H9 (cell line): Measurements from ENCODE around the gene AMOT. TPM values are rescaled to one million over a fixed set of nuclear protein-coding genes. Genes with fewer than 3 reads are reported as not detected.

ENCODE experiments used
- DNase-seq: peaks from one replicate; pipeline ENCODE4 v3.0.0-alpha.2; 2017
- H2AFZ ChIP-seq: one replicate; pipeline ENCODE4 v1.6.1; 2013; ENCODE audit warnings: mild to moderate bottlenecking, low read length, control low read depth, moderate library complexity
- H2AK5ac ChIP-seq: 2 replicates; pipeline ENCODE4 v1.6.1; 2013; ENCODE audit warnings: low read length, control low read depth, mixed read lengths; ENCODE audit not compliant: insufficient read length
- H2BK120ac ChIP-seq: one replicate; pipeline ENCODE4 v1.6.1; 2013; ENCODE audit warnings: low read depth, mild to moderate bottlenecking, low read length, control low read depth, inconsistent platforms; ENCODE audit not compliant: poor library complexity, severe bottlenecking
- H2BK12ac ChIP-seq: 2 replicates; pipeline ENCODE4 v1.6.1; 2013; ENCODE audit warnings: low read length, control low read depth, mixed read lengths, low read depth; ENCODE audit not compliant: insufficient read length
- H2BK15ac ChIP-seq: 2 replicates; pipeline ENCODE4 v1.6.1; 2013; ENCODE audit warnings: low read depth, low read length, control low read depth
- H2BK20ac ChIP-seq: one replicate; pipeline ENCODE4 v1.6.1; 2013; ENCODE audit warnings: low read depth, mild to moderate bottlenecking, low read length, control low read depth, inconsistent platforms; ENCODE audit not compliant: poor library complexity, severe bottlenecking
- H2BK5ac ChIP-seq: 2 replicates; pipeline ENCODE4 v1.6.1; 2013; ENCODE audit warnings: low read length, control low read depth, mixed read lengths; ENCODE audit not compliant: insufficient read length
- H3K14ac ChIP-seq: 2 replicates; pipeline ENCODE4 v1.6.1; 2013; ENCODE audit warnings: low read length, control low read depth; ENCODE audit not compliant: insufficient read depth
- H3K18ac ChIP-seq: 2 replicates; pipeline ENCODE4 v1.6.1; 2013; ENCODE audit warnings: low read depth, mild to moderate bottlenecking, mixed read lengths, low read length, control low read depth; ENCODE audit not compliant: insufficient read length
- H3K23ac ChIP-seq: 2 replicates; pipeline ENCODE4 v1.6.1; 2013; ENCODE audit warnings: low read length, control low read depth, mixed read lengths, low read depth; ENCODE audit not compliant: insufficient read length
- H3K23me2 ChIP-seq: 2 replicates; pipeline ENCODE4 v1.6.1; 2013; ENCODE audit warnings: low read depth, mild to moderate bottlenecking, mixed read lengths, low read length, control low read depth; ENCODE audit not compliant: insufficient read length, poor library complexity, severe bottlenecking
- H3K27ac ChIP-seq: 2 replicates; pipeline ENCODE4 v1.5.1; 2013; ENCODE audit warnings: low read length, control low read depth, mixed read lengths, low read depth; ENCODE audit not compliant: insufficient read length
- H3K27me3 ChIP-seq: 2 replicates; pipeline ENCODE4 v1.6.1; 2013; ENCODE audit warnings: low read length, control low read depth, inconsistent platforms; ENCODE audit not compliant: insufficient read depth
- H3K4ac ChIP-seq: 2 replicates; pipeline ENCODE4 v1.6.1; 2013; ENCODE audit warnings: low read depth, mild to moderate bottlenecking, control low read depth, inconsistent platforms, low read length, moderate library complexity
- H3K4me1 ChIP-seq: 2 replicates; pipeline ENCODE4 v1.6.1; 2013; ENCODE audit warnings: low read length, control low read depth, inconsistent platforms; ENCODE audit not compliant: insufficient read depth
- H3K4me2 ChIP-seq: 2 replicates; pipeline ENCODE4 v1.6.1; 2013; ENCODE audit warnings: low read length, control low read depth, mixed read lengths; ENCODE audit not compliant: insufficient read length, insufficient read depth
- H3K56ac ChIP-seq: 2 replicates; pipeline ENCODE4 v1.6.1; 2013; ENCODE audit warnings: low read depth, mild to moderate bottlenecking, mixed read lengths, low read length, control low read depth; ENCODE audit not compliant: insufficient read length
- H3K79me1 ChIP-seq: 2 replicates; pipeline ENCODE4 v1.6.1; 2013; ENCODE audit warnings: low read depth, mild to moderate bottlenecking, moderate library complexity, low read length, control low read depth, inconsistent platforms; ENCODE audit not compliant: insufficient read depth, poor library complexity, severe bottlenecking
- H3K79me2 ChIP-seq: 2 replicates; pipeline ENCODE4 v1.6.1; 2013; ENCODE audit warnings: low read length, control low read depth, inconsistent platforms; ENCODE audit not compliant: insufficient read depth
- H3K9ac ChIP-seq: 2 replicates; pipeline ENCODE4 v1.6.1; 2013; ENCODE audit warnings: low read length, control low read depth, mixed read lengths; ENCODE audit not compliant: insufficient read length; ENCODE audit errors: extremely low read depth
- H3K9me3 ChIP-seq: one replicate; pipeline ENCODE4 v1.6.1; 2013; ENCODE audit warnings: low read depth, low read length, inconsistent platforms; ENCODE audit not compliant: control insufficient read depth
- H3T11ph ChIP-seq: one replicate; pipeline ENCODE4 v1.6.1; 2013; ENCODE audit warnings: mild to moderate bottlenecking, low read length, control low read depth, inconsistent platforms
- H4K20me1 ChIP-seq: one replicate; pipeline ENCODE4 v1.6.1; 2013; ENCODE audit not compliant: control insufficient read depth, insufficient read length, insufficient read depth
- H4K5ac ChIP-seq: 2 replicates; pipeline ENCODE4 v1.6.1; 2013; ENCODE audit warnings: low read depth, mild to moderate bottlenecking, mixed read lengths, low read length, control low read depth; ENCODE audit not compliant: insufficient read length
- H4K8ac ChIP-seq: replicated peaks from 2 replicates; pipeline ENCODE4 v1.6.1; 2013; ENCODE audit warnings: low read length, control low read depth, mixed read lengths, low read depth; ENCODE audit not compliant: insufficient read length
- H4K91ac ChIP-seq: 2 replicates; pipeline ENCODE4 v1.6.1; 2013; ENCODE audit warnings: low read depth, mild to moderate bottlenecking, moderate library complexity, mixed read lengths, low read length, control low read depth; ENCODE audit not compliant: insufficient read length
- H3K27ac Mint-ChIP-seq, 3 experiments: 2 replicates in 2 of 3; 3 replicates in 1 of 3; pipeline ENCODE4 v1.8.0; 2020 to 2021; ENCODE audit warnings: mixed read lengths in 3 of 3, mild to moderate bottlenecking in 1 of 3, moderate library complexity in 1 of 3
- H3K27me3 Mint-ChIP-seq: 2 replicates; pipeline ENCODE4 v1.8.0; 2021; ENCODE audit warnings: low read depth, mild to moderate bottlenecking, moderate library complexity, mixed read lengths
- H3K36me3 Mint-ChIP-seq, 3 experiments: 2 replicates in 2 of 3; 3 replicates in 1 of 3; pipeline ENCODE4 v1.8.0; 2020 to 2021; ENCODE audit warnings: low read depth in 3 of 3, mixed read lengths in 3 of 3; ENCODE audit not compliant: insufficient read depth in 1 of 3
- H3K4me1 Mint-ChIP-seq, 2 experiments: 2 replicates each; pipeline ENCODE4 v1.8.0; 2020; ENCODE audit warnings: mixed read lengths in 2 of 2
- H3K4me3 Mint-ChIP-seq, 2 experiments: 2 replicates in 1 of 2; 3 replicates in 1 of 2; pipeline ENCODE4 v1.8.0; 2020 to 2021; ENCODE audit warnings: mild to moderate bottlenecking in 2 of 2, mixed read lengths in 2 of 2, moderate library complexity in 1 of 2
- H3K9me3 Mint-ChIP-seq, 2 experiments: 2 replicates in 1 of 2; 3 replicates in 1 of 2; pipeline ENCODE4 v1.8.0; 2020; ENCODE audit warnings: mild to moderate bottlenecking in 2 of 2, mixed read lengths in 2 of 2, moderate library complexity in 1 of 2
- WGBS: extraction: QIAGEN DNeasy Blood & Tissue Kit; methylation state at CpG from one replicate; pipeline ENCODE4 v1.1.7; 2013; ENCODE audit warnings: missing lambda C conversion rate, low lambda C conversion rate, mixed read lengths; ENCODE audit not compliant: insufficient read length; ENCODE audit errors: extremely low coverage; 5-methylcytosine and 5-hydroxymethylcytosine counted together
- total RNA-seq: library from RNA; stranded (reverse); gene quantifications from 2 replicates; pipeline ENCODE4 v1.2.1, GENCODE V29; 2021
- TF ChIP-seq, protein P1 (sequence below): fragments of 200-600 bp; sonication (generic); conservative IDR thresholded peaks from 3 replicates; pipeline ENCODE4 v1.8.0; 2021; ENCODE audit warnings: antibody characterized with exemption, mild to moderate bottlenecking

The AMOT gene
- total RNA-seq, 1 experiment from 2014 or later = 17.6 TPM

GRCh38 chrX:112784692-112785091, 55.9 kb downstream of the AMOT start:
- H3K79me2 ChIP-seq = no peaks in the 10 kb centered on the region
- H2BK20ac ChIP-seq = no peak overlapping the region
- H3K4me1 Mint-ChIP-seq = peaks cover 13 to 15% of the 10 kb centered on the region in 2 experiments
- no peaks in the 10 kb centered on the region for H3K27me3 Mint-ChIP-seq
- no peak overlapping the region for H4K8ac ChIP-seq
- no peak overlapping the region for H3K56ac ChIP-seq
- H3K36me3 Mint-ChIP-seq = peaks cover 14 to 21% (median 18%) of the 10 kb centered on the region in 3 experiments; a peak in 6 of 7 replicates
- no peak overlapping the region for H3K23ac ChIP-seq
- no peak overlapping the region for H4K91ac ChIP-seq
- no peak overlapping the region for H3K14ac ChIP-seq
- H3K27ac Mint-ChIP-seq = no peak overlapping the region; a peak in 1 of 7 replicates
- no peaks in the 10 kb centered on the region for H3K27me3 ChIP-seq
- H3K27ac ChIP-seq = no peak overlapping the region
- H3K9ac ChIP-seq = no peak overlapping the region
- H2AK5ac ChIP-seq = no peak overlapping the region
- no peak overlapping the region for H2AFZ ChIP-seq
- no peak overlapping the region for H2BK15ac ChIP-seq
- no peak overlapping the region for H3K4me2 ChIP-seq
- no peak overlapping the region for H3K4me3 Mint-ChIP-seq
- WGBS = no CpG with 5 or more reads among the region's 3 CpGs
- no peak overlapping the region for H3K4ac ChIP-seq
- H2BK120ac ChIP-seq = no peak overlapping the region
- H3K79me1 ChIP-seq = no peaks in the 10 kb centered on the region
- no peak overlapping the region for H3T11ph ChIP-seq
- TF ChIP-seq, protein P1, sequence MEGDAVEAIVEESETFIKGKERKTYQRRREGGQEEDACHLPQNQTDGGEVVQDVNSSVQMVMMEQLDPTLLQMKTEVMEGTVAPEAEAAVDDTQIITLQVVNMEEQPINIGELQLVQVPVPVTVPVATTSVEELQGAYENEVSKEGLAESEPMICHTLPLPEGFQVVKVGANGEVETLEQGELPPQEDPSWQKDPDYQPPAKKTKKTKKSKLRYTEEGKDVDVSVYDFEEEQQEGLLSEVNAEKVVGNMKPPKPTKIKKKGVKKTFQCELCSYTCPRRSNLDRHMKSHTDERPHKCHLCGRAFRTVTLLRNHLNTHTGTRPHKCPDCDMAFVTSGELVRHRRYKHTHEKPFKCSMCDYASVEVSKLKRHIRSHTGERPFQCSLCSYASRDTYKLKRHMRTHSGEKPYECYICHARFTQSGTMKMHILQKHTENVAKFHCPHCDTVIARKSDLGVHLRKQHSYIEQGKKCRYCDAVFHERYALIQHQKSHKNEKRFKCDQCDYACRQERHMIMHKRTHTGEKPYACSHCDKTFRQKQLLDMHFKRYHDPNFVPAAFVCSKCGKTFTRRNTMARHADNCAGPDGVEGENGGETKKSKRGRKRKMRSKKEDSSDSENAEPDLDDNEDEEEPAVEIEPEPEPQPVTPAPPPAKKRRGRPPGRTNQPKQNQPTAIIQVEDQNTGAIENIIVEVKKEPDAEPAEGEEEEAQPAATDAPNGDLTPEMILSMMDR = no peak
- H3K9me3 Mint-ChIP-seq = peaks cover 0 to 4% of the 10 kb centered on the region in 2 experiments; a peak in 3 of 5 replicates
- no peak overlapping the region for H3K18ac ChIP-seq
- H3K4me1 ChIP-seq = no peaks in the 10 kb centered on the region
- no peak overlapping the region for H2BK5ac ChIP-seq
- H3K9me3 ChIP-seq = no peaks in the 10 kb centered on the region
- no peak for DNase-seq
- H3K23me2 ChIP-seq = no peaks in the 10 kb centered on the region
- no peaks in the 10 kb centered on the region for H4K20me1 ChIP-seq
- H2BK12ac ChIP-seq = no peak overlapping the region
- H4K5ac ChIP-seq = no peak overlapping the region
